Endothelial cell (in vitro differentiated cells): Measurements from ENCODE around the gene KIAA1755. TPM values are rescaled to one million over a fixed set of nuclear protein-coding genes. Genes with fewer than 3 reads are reported as not detected.

Experiments
- DNase-seq: peaks from one replicate; pipeline ENCODE4 v3.0.0; 2021; ENCODE audit warnings: low spot score
- H3K27ac Mint-ChIP-seq: one replicate; pipeline ENCODE4 v1.8.0; 2021; ENCODE audit warnings: mixed read lengths, inconsistent platforms; ENCODE audit not compliant: unreplicated experiment
- H3K27me3 Mint-ChIP-seq: one replicate; pipeline ENCODE4 v1.8.0; 2021; ENCODE audit warnings: mild to moderate bottlenecking, moderate library complexity, mixed read lengths, inconsistent platforms; ENCODE audit not compliant: unreplicated experiment
- H3K36me3 Mint-ChIP-seq: one replicate; pipeline ENCODE4 v1.8.0; 2021; ENCODE audit warnings: mild to moderate bottlenecking, low read depth, mixed read lengths, inconsistent platforms; ENCODE audit not compliant: unreplicated experiment
- H3K4me1 Mint-ChIP-seq: one replicate; pipeline ENCODE4 v1.8.0; 2021; ENCODE audit warnings: mild to moderate bottlenecking, mixed read lengths, inconsistent platforms; ENCODE audit not compliant: unreplicated experiment
- H3K4me3 Mint-ChIP-seq: one replicate; pipeline ENCODE4 v1.8.0; 2021; ENCODE audit warnings: mild to moderate bottlenecking, mixed read lengths, inconsistent platforms; ENCODE audit not compliant: unreplicated experiment
- H3K9me3 Mint-ChIP-seq: one replicate; pipeline ENCODE4 v1.8.0; 2021; ENCODE audit warnings: mixed read lengths, inconsistent platforms; ENCODE audit not compliant: unreplicated experiment
- total RNA-seq: library from RNA; stranded (reverse); fragmentation: NEBNext Ultra II Directional; extraction: Animal tissue kit (Norgen Biotek cat#: 25700); gene quantifications from one replicate; pipeline ENCODE4 v1.2.1, GENCODE V29; 2021; ENCODE audit not compliant: unreplicated experiment
- TF ChIP-seq, protein P1 (sequence below): fragments of 200-600 bp; sonication (generic); IDR thresholded peaks from one replicate; pipeline ENCODE4 v1.5.0; 2021; ENCODE audit warnings: antibody characterized with exemption; ENCODE audit not compliant: unreplicated experiment

The KIAA1755 gene
- total RNA-seq, 1 donor from 2014 or later: not detected

DNA sequence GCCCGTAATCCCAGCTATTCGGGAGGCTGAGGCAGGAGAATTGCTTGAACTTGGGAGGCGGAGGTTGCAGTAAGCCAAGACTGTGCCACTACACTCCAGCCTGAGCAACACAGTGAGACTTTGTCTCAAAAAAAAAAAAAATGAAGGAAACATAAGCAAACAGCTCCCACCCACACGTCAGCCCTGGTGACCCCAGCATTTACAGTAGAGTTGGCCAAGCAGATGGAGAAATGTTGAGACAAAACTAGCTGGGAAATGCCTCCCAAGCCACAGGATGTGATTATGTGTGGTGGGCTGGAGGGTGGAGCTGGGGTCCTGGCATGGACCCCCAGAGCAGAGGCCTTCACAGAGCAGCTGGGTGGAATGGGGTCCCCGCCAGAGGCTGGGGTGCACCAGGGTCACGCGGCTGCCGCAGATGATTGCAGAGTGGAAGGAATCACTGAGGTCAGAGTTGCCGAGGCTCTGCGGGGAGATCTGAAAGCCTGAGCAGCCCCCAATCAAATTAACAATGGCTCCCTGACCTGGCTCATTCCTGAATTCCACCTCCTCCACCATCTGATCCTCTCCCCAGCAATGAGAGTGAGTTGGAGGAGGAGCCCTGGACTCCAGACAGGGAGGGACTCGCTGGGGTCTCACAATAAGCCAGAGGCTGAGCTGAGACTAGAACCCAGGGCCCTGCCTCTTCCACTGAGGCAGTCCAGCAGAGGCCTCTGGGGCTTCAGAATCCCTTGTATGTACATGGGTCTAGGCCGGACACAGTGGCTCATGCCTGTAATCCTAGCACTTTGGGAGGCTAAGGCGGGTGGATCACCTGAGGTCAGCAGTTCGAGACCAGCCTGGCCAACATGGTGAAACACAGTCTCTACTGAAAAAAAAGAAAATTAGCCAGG is 60.8 kb downstream of the KIAA1755 start:
- no peak for DNase-seq
- H3K27ac Mint-ChIP-seq: no peak overlapping the region

GRCh38 chr20:38198238-38198861 is 62.2 kb downstream of the KIAA1755 start:
- no peaks in the 10 kb centered on the region for H3K36me3 Mint-ChIP-seq
- no peak overlapping the region for H3K4me3 Mint-ChIP-seq
- peaks cover 11% of the 10 kb centered on the region for H3K27me3 Mint-ChIP-seq
- H3K27ac Mint-ChIP-seq: no peak overlapping the region
- H3K9me3 Mint-ChIP-seq: no peaks in the 10 kb centered on the region
- peaks cover 8% of the 10 kb centered on the region for H3K4me1 Mint-ChIP-seq
- no peak for DNase-seq
- TF ChIP-seq, protein P1, sequence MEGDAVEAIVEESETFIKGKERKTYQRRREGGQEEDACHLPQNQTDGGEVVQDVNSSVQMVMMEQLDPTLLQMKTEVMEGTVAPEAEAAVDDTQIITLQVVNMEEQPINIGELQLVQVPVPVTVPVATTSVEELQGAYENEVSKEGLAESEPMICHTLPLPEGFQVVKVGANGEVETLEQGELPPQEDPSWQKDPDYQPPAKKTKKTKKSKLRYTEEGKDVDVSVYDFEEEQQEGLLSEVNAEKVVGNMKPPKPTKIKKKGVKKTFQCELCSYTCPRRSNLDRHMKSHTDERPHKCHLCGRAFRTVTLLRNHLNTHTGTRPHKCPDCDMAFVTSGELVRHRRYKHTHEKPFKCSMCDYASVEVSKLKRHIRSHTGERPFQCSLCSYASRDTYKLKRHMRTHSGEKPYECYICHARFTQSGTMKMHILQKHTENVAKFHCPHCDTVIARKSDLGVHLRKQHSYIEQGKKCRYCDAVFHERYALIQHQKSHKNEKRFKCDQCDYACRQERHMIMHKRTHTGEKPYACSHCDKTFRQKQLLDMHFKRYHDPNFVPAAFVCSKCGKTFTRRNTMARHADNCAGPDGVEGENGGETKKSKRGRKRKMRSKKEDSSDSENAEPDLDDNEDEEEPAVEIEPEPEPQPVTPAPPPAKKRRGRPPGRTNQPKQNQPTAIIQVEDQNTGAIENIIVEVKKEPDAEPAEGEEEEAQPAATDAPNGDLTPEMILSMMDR: no peak

More for the DNA sequence above, 60.8 kb downstream of the KIAA1755 start:
- H3K4me3 Mint-ChIP-seq: no peak overlapping the region
- peaks cover 6% of the 10 kb centered on the region for H3K27me3 Mint-ChIP-seq
- no peaks in the 10 kb centered on the region for H3K36me3 Mint-ChIP-seq
- H3K9me3 Mint-ChIP-seq: no peaks in the 10 kb centered on the region
- H3K4me1 Mint-ChIP-seq: peaks cover 8% of the 10 kb centered on the region
- TF ChIP-seq, protein P1: no peak

- DNase-seq: no peak
- Mint-ChIP-seq H3K27me3 (peaks cover 9% of the 10 kb centered on the region), H3K4me3 (no peak overlapping the region)
Observed at GRCh38 chr20:38197619-38198018, 62.9 kb downstream of the KIAA1755 start.

DNA sequence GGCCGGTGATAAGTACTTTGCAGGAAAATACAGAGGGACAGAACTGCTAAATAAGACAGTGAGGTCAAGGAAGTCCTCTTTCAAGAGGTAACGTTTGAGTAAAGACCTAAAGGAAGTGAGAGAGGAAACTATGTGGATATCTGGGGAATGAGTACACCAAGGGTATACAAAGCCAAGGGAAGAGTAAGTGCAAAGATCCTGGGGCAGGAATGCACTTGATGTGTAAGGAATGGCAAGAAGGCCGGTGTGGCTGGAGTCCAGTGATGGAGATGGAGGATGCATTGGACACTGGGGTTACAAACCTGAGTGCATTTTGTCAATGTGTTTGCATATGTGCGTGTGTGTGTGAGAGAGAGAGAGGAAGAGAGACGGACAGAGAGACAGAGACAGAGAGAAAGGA is 63.3 kb downstream of the KIAA1755 start:
- Mint-ChIP-seq H3K4me1 (peaks cover 8% of the 10 kb centered on the region), H3K36me3 (no peaks in the 10 kb centered on the region), H3K27ac (no peak overlapping the region), H3K27me3 (peaks cover 9% of the 10 kb centered on the region), H3K4me3 (no peak overlapping the region), H3K9me3 (no peaks in the 10 kb centered on the region)
- DNase-seq: no peak
- TF ChIP-seq, protein P1: no peak

More at GRCh38 chr20:38197619-38198018, 62.9 kb downstream of the KIAA1755 start:
- Mint-ChIP-seq H3K9me3 (no peaks in the 10 kb centered on the region), H3K36me3 (no peaks in the 10 kb centered on the region), H3K4me1 (peaks cover 8% of the 10 kb centered on the region), H3K27ac (no peak overlapping the region)
- TF ChIP-seq, protein P1: no peak

- peaks cover 9% of the 10 kb centered on the region for H3K27me3 Mint-ChIP-seq
- no peak overlapping the region for H3K4me3 Mint-ChIP-seq
- H3K36me3 Mint-ChIP-seq: no peaks in the 10 kb centered on the region
- H3K9me3 Mint-ChIP-seq: no peaks in the 10 kb centered on the region
- H3K27ac Mint-ChIP-seq: no peak overlapping the region
- TF ChIP-seq, protein P1: no peak
- H3K4me1 Mint-ChIP-seq: peaks cover 8% of the 10 kb centered on the region
- no peak for DNase-seq
Observed at GRCh38 chr20:38196592-38196991, 63.9 kb downstream of the KIAA1755 start.
